Mucosa of rectum (tissue), 2 donors: ENCODE results near the gene ADAM22.
"Not testable (repeated sequence)": the region's sequence is repeated elsewhere in the genome, so short reads cannot be mapped to it uniquely, and the experiment has no call there.

Experiments
- H3K27ac ChIP-seq, 2 donors: one replicate each; pipeline ENCODE4 v1.7.0; 2013; ENCODE audit warnings: inconsistent platforms in 2 of 2, low read depth in 2 of 2, low read length in 2 of 2
- H3K27me3 ChIP-seq, 2 donors: one replicate each; pipeline ENCODE4 v1.7.0; 2013; ENCODE audit warnings: low read length in 2 of 2; ENCODE audit not compliant: control insufficient read depth in 2 of 2, insufficient read depth in 2 of 2
- H3K36me3 ChIP-seq, 2 donors: one replicate each; pipeline ENCODE4 v1.7.0; 2013; ENCODE audit warnings: low read length in 2 of 2; ENCODE audit not compliant: control insufficient read depth in 2 of 2, insufficient read depth in 2 of 2
- H3K4me1 ChIP-seq, 2 donors: one replicate each; pipeline ENCODE4 v1.7.0; 2013; ENCODE audit warnings: low read length in 2 of 2, mild to moderate bottlenecking in 1 of 2; ENCODE audit not compliant: control insufficient read depth in 2 of 2, insufficient read depth in 2 of 2
- H3K4me3 ChIP-seq, 2 donors: one replicate each; pipeline ENCODE4 v1.7.0; 2013; ENCODE audit warnings: low read length in 2 of 2
- H3K9ac ChIP-seq, 2 donors: one replicate each; pipeline ENCODE4 v1.7.0; 2013; ENCODE audit warnings: low read length in 2 of 2, low read depth in 1 of 2, mild to moderate bottlenecking in 1 of 2
- H3K9me3 ChIP-seq, 2 donors: one replicate each; pipeline ENCODE4 v1.7.0; 2013; ENCODE audit warnings: low read length in 2 of 2; ENCODE audit not compliant: control insufficient read depth in 2 of 2
- donor health status: healthy.
- donor health status: Normal muscosa, but diverticular disease.

ADAM22 gene

GRCh38 chr7:87919875-87920274 lies 14.2 kb upstream of the ADAM22 start:
- H3K9ac ChIP-seq = no peak overlapping the region
- no peaks in the 10 kb centered on the region for H3K4me1 ChIP-seq
- no peaks in the 10 kb centered on the region for H3K27me3 ChIP-seq
- no peaks in the 10 kb centered on the region for H3K36me3 ChIP-seq
- no peaks in the 10 kb centered on the region for H3K9me3 ChIP-seq
- no peak overlapping the region for H3K4me3 ChIP-seq
- no peak overlapping the region for H3K27ac ChIP-seq

GRCh38 chr7:87920578-87920977 lies 13.5 kb upstream of the ADAM22 start:
- no peaks in the 10 kb centered on the region for H3K4me1 ChIP-seq
- no peaks in the 10 kb centered on the region for H3K9me3 ChIP-seq
- no peaks in the 10 kb centered on the region for H3K36me3 ChIP-seq
- H3K4me3 ChIP-seq = no peak overlapping the region
- H3K9ac ChIP-seq = no peak overlapping the region
- no peaks in the 10 kb centered on the region for H3K27me3 ChIP-seq
- no peak overlapping the region for H3K27ac ChIP-seq

DNA sequence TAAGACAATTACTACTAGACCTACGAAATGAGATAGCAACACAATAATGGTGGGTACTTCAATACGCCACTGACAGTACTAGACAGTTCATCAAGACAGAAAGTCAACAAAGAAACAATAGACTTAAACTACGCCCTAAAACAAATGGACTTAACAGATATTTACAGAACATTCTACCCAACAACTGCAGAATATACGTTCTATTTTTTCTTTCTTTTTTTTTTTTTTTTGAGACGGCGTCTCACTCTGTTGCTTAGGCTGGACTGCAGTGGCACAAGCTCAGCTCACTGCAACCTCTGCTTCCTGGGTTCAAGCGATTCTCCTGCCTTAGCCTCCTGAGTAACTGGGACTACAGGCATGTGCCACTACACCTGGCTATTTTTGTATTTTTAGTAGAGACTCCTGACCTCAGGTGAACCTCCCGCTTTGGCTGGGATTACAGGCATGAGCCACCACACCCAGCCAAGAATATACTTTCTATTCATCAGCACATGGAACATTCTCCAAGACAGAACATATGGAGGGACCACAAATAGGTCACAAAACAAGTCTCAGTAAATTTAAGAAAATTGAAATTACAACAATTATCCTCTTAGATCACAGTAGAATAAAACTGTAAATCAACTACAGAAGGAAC lies 11.2 kb upstream of the ADAM22 start:
- H3K27ac ChIP-seq, H3K27me3 ChIP-seq, H3K9ac ChIP-seq, H3K9me3 ChIP-seq, H3K4me1 ChIP-seq, H3K4me3 ChIP-seq, H3K36me3 ChIP-seq: not testable (repeated sequence)

DNA sequence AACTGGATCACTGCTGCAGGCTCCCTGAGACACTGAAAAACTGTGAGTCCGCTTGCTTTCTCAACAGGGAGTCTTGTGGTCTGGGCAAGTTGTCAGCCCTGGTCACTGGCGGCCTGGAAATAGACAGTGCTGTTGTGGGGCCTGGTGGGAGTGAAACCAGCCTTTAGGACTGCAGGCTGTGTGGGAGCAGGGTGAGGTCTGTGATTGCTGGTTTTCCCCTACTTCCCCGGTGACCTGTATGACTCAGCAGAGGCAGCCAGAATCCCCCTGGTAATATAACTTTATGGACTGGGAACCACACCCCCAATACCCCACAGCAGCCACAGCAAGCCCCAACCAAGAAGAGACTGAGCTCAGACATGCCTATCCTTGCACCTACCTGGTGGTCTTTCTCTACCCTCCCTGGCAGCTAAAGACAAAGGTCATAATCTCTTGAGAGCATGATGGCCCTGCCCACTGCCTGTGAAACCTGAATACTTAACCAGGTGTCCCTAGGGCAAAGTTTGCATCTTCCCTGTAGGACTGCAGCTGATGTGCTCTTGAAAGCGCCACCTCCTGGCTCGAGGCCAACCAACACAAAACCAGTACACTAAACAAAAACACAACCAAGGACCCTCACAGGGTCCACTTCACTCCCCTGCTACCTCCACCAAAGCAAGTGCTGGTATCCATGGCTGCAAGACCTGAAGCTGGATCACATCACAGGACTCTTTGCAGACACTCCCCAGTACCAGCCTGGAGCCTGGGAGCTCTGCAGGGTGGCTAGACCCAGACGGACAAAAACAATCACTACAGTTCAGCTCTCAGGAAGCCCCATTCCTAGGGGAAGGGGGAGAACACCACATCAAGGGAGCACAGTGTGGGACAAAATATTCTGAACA lies 7.2 kb upstream of the ADAM22 start:
- no peaks in the 10 kb centered on the region for H3K36me3 ChIP-seq
- no peaks in the 10 kb centered on the region for H3K9me3 ChIP-seq
- no peak overlapping the region for H3K4me3 ChIP-seq
- H3K9ac ChIP-seq = no peak overlapping the region
- no peak overlapping the region for H3K27ac ChIP-seq
- H3K27me3 ChIP-seq = no peaks in the 10 kb centered on the region
- H3K4me1 ChIP-seq = peaks cover 3% of the 10 kb centered on the region in 2 donors

DNA sequence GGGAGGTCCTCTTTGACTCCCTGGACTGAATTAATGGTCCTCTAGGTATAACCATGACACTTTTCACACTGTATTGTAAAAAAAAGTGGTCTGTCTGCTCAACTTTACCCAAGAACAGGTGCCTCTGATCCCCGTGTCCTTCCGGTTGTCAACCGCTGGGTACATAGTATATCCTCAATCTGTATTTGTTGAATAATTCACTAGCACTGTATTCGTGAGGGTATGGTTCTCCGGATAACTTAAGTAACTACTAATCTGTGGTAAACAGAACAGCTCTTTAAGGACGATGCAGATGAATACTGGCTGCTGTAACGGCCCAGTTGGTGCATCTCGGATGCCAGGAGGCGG lies 472 bp upstream of the ADAM22 start:
- Histone ChIP-seq H3K4me3 (peak overlapping the region; percentile 82 to 88), H3K4me1 (peaks cover 4 to 11% of the 10 kb centered on the region in 2 donors), H3K36me3 (no peaks in the 10 kb centered on the region), H3K9me3 (no peaks in the 10 kb centered on the region), H3K27ac (no peak overlapping the region), H3K9ac (peak overlapping the region in 1 of 2 donors; percentile 66), H3K27me3 (no peaks in the 10 kb centered on the region)

DNA sequence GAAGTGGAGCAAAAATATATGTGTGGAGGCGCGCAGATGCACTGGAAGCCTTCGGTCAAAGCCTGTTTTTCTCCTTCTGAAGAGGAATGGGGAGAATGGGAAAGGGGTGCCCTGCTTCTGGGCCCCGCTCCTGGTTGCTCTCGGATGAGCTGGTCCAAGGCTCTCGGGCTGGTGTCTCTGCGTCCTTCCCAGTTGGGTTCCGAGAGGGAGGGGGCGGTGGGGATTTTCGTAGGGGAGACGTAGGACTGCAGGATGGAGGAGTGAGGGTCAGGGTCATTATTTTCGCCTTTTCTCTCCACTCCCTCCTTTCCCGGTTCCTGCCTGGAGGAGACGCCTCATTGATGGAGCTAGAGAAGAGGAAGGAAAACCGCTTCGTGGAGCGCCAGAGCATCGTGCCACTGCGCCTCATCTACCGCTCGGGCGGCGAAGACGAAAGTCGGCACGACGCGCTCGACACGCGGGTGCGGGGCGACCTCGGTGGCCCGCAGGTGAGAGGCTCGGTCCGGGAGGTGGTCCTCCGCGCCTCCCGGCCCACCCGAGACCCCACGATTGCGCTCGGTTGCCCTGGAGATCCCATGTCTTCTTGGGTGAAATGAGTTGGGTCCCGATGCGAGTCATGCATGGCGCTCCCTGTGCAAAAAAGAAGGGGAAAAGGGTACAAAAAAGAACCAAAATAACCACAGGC lies 790 bp downstream of the ADAM22 start:
- no peaks in the 10 kb centered on the region for H3K36me3 ChIP-seq
- H3K9me3 ChIP-seq = no peaks in the 10 kb centered on the region
- no peak overlapping the region for H3K27ac ChIP-seq
- H3K4me1 ChIP-seq = peaks cover 4 to 11% of the 10 kb centered on the region in 2 donors
- peak overlapping the region; percentile 82 to 88 for H3K4me3 ChIP-seq
- H3K9ac ChIP-seq = no peak overlapping the region
- H3K27me3 ChIP-seq = no peaks in the 10 kb centered on the region

- H3K4me1 ChIP-seq = peaks cover 4 to 11% of the 10 kb centered on the region in 2 donors
- no peak overlapping the region for H3K27ac ChIP-seq
- H3K36me3 ChIP-seq = no peaks in the 10 kb centered on the region
- H3K9ac ChIP-seq = no peak overlapping the region
- peak overlapping the region; percentile 82 to 88 for H3K4me3 ChIP-seq
- no peaks in the 10 kb centered on the region for H3K27me3 ChIP-seq
- no peaks in the 10 kb centered on the region for H3K9me3 ChIP-seq
These were observed 1.3 kb downstream of the ADAM22 start for GRCh38 chr7:87935384-87935706.

DNA sequence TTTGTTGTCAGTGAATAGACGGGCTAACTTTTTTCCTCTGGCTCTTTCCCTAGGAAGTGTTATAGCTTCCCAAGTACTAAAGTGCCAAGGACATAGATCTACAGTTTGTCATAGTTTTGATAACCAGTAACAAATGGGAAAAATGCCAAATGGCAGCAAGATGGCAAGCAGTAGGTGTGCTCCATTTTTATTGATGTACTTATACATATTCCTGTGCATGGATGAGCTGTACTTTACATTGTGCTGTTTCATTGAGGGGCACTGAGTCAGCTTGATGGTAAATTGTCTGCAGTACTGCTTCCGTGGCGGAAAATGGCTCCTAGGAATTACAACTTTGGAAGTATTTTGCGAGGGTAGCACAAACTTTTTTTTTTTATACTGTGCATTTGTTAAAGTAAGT lies 7.1 kb downstream of the ADAM22 start:
- no peak overlapping the region for H3K4me3 ChIP-seq
- H3K27me3 ChIP-seq = no peaks in the 10 kb centered on the region
- no peaks in the 10 kb centered on the region for H3K9me3 ChIP-seq
- H3K36me3 ChIP-seq = no peaks in the 10 kb centered on the region
- H3K9ac ChIP-seq = no peak overlapping the region
- no peaks in the 10 kb centered on the region for H3K4me1 ChIP-seq
- no peak overlapping the region for H3K27ac ChIP-seq

DNA sequence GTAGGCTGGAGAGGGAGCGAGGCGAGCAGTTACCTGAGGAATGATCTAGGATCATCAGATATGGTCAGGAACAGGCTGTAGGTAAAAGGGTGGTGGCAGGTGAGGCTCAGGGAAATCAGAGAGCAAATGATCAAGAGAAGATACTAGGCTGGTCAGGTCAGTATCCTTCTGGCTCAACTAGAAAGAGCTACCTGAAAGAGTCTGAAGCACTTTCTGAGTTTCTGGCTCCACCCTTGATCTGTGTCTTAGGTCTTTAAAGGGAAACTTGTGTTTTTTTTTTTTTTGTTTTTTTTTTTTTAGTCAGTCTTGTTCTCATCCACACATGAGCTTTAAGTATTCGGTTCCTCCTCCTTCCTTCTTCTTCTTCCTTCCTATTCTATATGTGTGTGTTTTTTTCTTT lies 10.5 kb downstream of the ADAM22 start:
- H3K4me3 ChIP-seq = no peak overlapping the region
- H3K9me3 ChIP-seq = no peaks in the 10 kb centered on the region
- H3K36me3 ChIP-seq = no peaks in the 10 kb centered on the region
- no peak overlapping the region for H3K27ac ChIP-seq
- no peaks in the 10 kb centered on the region for H3K27me3 ChIP-seq
- H3K4me1 ChIP-seq = no peaks in the 10 kb centered on the region
- H3K9ac ChIP-seq = no peak overlapping the region

DNA sequence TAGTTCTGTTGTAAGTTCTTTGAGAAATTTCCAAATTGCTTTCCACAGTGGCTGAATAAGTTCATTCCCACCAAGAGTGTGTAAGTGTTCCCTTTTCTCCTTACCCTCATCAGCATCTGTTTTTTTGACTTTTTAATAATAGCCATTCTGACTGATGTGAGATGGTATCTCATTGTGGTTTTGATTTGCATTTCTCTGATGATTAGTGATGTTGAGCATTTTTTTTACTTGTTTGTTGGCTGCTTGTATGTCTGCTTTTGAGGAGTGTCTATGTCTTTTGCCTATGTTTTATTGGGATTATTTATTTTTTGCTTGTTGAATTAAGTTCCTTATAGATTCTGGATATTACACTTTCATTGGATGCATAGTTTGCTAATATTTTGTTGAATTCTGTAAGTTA lies 11.9 kb downstream of the ADAM22 start:
- H3K4me1 ChIP-seq, H3K4me3 ChIP-seq, H3K27me3 ChIP-seq, H3K27ac ChIP-seq, H3K9ac ChIP-seq, H3K36me3 ChIP-seq, H3K9me3 ChIP-seq: not testable (repeated sequence)
